Raji (cell line): ENCODE results near the gene TMEM151B.

Experiments used
- POLR2A ChIP-seq: IDR thresholded peaks from 2 replicates; pipeline ENCODE4 v1.6.1; 2011; ENCODE audit warnings: low read depth, low read length, control low read depth; ENCODE audit not compliant: insufficient read depth

The TMEM151B gene

DNA sequence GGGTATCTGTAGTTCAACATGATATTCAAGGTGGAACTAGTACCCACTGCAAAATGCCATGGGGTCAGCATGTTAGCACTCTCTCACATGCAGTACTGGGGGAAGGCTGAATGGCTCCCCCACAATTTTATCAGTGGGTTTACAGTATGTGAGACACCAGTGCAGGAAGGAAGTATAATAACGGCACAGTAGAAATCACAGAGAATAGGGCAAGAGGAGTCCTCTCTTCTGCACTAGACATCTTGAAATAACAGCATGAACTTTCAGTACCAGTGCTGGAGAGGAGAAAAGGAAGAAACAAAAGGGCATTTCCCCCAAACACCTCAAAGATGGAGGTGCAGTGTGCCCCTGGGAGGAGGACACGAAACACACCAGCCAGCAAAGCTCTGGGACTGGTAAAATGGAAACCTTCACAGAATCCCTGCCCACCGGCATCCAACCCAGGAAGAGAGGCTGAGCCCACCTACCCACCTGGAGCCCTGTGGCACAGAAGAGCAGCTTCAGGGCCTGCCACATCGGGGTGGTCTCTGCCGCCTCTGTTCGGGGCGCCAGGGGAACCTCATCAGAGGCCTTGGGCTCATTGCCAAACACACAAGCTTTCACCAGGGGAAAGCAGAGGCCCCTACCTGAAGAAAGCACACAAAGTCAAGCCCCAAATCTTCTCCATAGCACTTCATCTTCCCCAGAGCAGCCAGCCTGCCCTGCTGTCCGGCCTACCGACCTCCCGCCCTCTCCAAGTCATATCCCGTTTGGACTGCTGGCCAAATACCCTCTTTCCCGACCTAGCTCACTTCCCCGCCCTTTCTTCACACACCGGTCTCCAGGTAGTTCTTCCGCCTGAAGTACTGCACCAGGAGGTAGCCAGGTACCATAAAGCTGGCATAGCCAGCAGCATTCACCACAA lies 14.1 kb upstream of the TMEM151B start:
- no peak for TF ChIP-seq POLR2A

- no peak for TF ChIP-seq POLR2A
Measured at GRCh38 chr6:44256775-44257024, 13.6 kb upstream of the TMEM151B start.

DNA sequence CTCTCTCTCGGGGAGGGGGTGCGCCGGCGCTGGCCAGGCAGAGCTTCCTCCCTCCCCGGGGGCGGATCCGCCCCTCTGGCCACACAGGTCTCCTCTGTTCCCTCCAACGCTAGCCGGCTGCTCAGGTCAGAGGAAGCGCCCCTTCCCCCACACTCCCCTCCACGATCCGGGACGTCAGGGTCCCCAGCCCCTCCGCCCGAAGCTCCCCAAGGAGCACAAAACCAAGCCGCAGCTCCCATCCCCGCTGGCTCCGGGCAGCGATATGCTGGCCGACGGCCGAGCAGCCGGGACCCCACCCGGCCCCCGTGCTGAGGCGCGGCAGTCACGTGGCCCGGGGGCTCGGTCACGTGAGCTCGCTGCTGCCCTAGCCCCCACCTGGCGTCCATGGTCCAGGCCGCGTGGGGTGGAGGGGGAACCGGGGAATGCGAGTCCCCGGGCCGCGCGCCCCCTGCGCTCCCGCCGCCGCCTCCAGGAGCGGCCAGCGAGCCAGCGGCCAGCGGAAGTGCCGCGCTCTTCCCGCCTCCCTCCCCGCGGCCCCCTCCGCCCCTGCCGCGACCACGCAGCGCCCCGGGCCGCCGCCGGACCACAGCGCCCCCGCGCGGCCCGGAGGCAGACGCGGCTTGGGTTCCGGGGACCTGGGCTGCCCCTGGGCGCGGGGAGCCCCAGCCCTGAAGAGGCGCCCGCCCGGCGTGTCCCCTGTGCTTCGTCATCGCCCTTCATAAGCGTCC lies 13.1 kb upstream of the TMEM151B start, which contains the start of gene SLC35B2:
TSS of gene SLC35B2 (minus strand) at position 504 of the 728 bp plus-strand sequence. CDS start at position 386, 118 bp downstream.
- TF ChIP-seq POLR2A: peak; percentile 76

- TF ChIP-seq POLR2A: no peak
Measured at GRCh38 chr6:44257753-44258324, 12.4 kb upstream of the TMEM151B start.

- no peak for TF ChIP-seq POLR2A
Measured at GRCh38 chr6:44258325-44258863, 11.9 kb upstream of the TMEM151B start.

DNA sequence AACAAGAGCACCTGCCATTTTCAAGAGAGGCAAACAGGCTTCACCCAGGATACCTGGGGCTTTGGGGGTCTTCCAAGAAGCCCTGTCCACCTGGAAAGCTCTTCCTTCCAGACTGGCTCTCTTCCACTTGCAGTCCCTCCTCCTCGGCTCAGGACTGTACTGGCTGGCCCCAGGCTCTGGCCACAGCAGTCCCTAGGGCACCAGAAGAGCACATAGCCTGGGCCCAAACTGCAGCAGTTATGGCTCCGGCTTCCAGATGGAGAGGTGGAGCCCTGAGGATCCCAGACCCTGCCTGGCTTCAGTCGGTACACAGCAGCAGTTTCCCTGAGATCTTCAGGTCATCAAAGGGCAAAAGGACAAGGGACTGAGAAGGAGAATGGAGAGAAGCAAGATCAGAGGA lies 11.3 kb upstream of the TMEM151B start:
- TF ChIP-seq POLR2A: no peak

GRCh38 chr6:44260011-44260410 lies 10.2 kb upstream of the TMEM151B start:
- TF ChIP-seq POLR2A: no peak

DNA sequence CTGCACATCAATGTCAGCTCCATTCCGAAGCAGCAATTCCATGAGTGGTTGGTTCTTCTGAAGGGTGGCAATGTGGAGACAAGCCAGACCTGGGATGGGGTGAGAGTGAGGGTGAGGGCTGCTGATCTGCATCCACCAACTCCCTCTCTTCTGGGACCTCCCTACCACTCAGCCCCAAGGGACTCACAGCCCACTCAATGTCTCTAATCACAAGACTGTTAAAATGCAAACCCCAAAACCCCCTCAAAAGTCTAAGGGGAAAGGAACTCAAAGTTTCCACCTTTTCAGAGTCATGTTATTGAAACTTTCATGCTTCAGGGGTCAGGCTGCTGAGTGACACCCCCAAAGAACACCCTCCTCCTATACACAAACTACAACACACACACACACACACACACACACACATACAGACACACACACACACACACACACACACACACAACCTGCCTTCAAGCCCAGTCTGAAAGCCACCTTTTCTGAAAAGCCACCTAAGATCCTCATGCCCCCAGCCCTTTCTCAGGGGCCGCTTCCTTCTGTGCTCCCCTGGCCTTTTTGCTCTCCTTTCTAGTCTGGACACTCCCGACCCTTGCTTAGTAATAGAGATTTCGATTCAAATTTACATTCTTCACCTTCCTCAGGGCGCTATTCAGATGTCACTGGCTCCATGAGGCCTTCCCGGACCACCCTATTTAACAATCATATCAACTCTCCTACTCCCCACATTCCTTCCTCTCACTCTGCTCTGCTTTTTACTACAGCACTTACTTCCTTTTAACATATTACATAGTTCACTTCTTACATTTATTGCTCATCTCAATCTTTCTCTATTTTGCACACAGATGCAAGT lies 9.6 kb upstream of the TMEM151B start:
- TF ChIP-seq POLR2A: no peak

DNA sequence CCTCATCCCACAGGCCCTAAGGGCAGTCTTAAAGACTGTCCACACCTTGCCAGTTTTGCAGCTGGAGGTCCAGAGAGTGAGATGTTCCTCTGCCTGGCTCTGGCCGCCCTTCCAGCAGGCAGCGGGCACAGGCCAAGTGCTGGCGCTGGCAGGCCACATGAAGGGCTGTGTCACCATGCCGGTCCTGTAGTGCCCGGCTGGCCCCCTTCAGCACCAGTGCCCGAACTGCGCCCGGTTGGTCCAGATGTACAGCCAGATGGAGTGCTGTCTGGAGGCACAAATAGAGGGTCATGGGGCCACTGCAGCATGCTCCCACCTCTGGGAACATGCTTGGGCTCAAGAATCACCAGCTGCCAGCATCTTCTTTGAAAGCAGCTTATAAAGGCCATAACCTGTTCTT lies 8.7 kb upstream of the TMEM151B start:
- no peak for TF ChIP-seq POLR2A

DNA sequence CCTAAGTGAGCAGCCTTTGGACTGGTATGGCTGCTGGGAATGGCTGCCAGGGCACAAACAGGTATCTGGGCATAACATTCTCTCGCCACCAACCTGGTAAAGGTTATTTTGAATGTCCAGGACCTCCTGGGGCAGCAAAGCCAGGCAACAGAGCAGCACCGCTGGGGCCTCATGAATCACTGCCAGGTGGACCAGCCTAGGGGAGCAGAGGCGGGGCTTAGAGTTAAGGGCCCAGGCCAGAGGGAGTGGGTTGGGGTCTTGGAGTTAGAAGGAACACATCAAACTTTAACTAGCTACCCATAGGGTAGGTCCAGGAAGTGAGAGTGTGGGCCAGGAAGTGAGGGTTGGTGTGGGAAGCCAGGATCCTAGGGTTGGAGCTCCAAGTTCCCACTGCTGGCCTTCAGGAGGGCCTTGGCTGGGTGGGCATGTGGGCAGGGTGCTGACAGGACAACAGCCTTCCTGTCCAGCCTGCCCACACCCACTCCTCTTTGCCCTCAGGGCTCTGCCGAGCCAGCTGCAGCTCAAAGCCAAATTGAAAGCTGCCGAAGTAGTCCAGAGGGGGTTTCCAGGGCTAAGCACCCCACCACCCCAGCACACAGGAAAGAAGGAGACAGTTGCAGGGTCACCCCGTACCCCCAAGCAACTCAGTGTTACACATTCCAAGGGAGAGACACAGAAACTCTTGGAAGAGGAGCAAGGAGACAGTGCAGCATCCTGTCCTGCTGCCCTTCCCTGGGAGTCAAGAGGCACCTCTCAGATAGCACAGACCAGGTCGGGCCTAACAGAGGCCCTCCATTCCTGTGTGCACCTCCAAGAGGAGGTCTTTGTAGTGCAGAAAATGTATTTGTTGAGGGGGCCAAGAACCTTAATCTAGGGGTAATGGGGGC lies 7.5 kb upstream of the TMEM151B start:
- TF ChIP-seq POLR2A: no peak; the same call in 1 of the 2 replicates

GRCh38 chr6:44263354-44264100 lies 6.7 kb upstream of the TMEM151B start:
- TF ChIP-seq POLR2A: 0 out of 2 replicates have a peak, but pooled peaks have one; percentile 18

- TF ChIP-seq POLR2A: peak; percentile 73
Measured at GRCh38 chr6:44264154-44265006, 5.9 kb upstream of the TMEM151B start.
